Panc1 (cell line): ENCODE measurements around the gene SIL1. TPM values are rescaled to one million over a fixed set of nuclear protein-coding genes. Genes with fewer than 3 reads are reported as not detected.

Experiments used
- ATAC-seq: fragments of 200-7000 bp; cut with Tn5 transposase; 2 replicates; pipeline ENCODE4 v1.9.1; 2020; ENCODE audit warnings: mild to moderate bottlenecking, moderate library complexity
- BruUV-seq: library from RNA; stranded (reverse); fragments of 400-500 nt; replicated peaks from 2 replicates; lab custom pipeline; 2021; lab: Mats Ljungman, UMichigan
- CTCF ChIA-PET: fragments of 300-600 bp; sonication (Branson Sonifier 250); formaldehyde crosslinking; loops from one replicate; lab custom pipeline; 2022; ENCODE audit warnings: antibody characterized with exemption; lab: Charles Lee
- POLR2A ChIA-PET: fragments of 300-600 bp; sonication (Branson Sonifier 250); formaldehyde crosslinking; loops from one replicate; lab custom pipeline; 2022; ENCODE audit warnings: antibody characterized with exemption; lab: Charles Lee
- DNase-seq: peaks from one replicate; pipeline ENCODE4 v3.0.0-alpha.2; 2010; ENCODE audit warnings: low read depth, low spot score
- H3K27ac ChIP-seq: 2 replicates; pipeline ENCODE4 v1.5.1; 2011; ENCODE audit warnings: mild to moderate bottlenecking, low read length, inconsistent platforms
- H3K27me3 ChIP-seq: fragments of 200-500 bp; sonication (Bioruptor generic); 2 replicates; pipeline ENCODE4 v1.6.0; 2014; ENCODE audit warnings: low read length, inconsistent platforms; ENCODE audit not compliant: control insufficient read depth, insufficient read depth
- H3K36me3 ChIP-seq: fragments of 200-500 bp; sonication (Bioruptor generic); 2 replicates; pipeline ENCODE4 v1.5.1; 2014; ENCODE audit warnings: inconsistent platforms, mild to moderate bottlenecking, low read length, moderate library complexity; ENCODE audit not compliant: control insufficient read depth, insufficient read depth
- H3K4me1 ChIP-seq: 2 replicates; pipeline ENCODE4 v1.5.1; 2011; ENCODE audit warnings: inconsistent platforms, mild to moderate bottlenecking, low read length, moderate library complexity; ENCODE audit not compliant: control insufficient read depth, insufficient read depth
- H3K4me3 ChIP-seq, 2 experiments: 2 replicates each; pipeline ENCODE4 v1.5.1; 2011 to 2012; ENCODE audit warnings: low read depth in 2 of 2, low read length in 2 of 2, mild to moderate bottlenecking in 2 of 2, inconsistent platforms in 1 of 2, moderate library complexity in 1 of 2
- H3K9me3 ChIP-seq: fragments of 200-500 bp; sonication (Bioruptor generic); 2 replicates; pipeline ENCODE4 v1.5.1; 2014; ENCODE audit warnings: low read depth, mild to moderate bottlenecking, inconsistent platforms, low read length, moderate library complexity; ENCODE audit not compliant: control insufficient read depth, insufficient read depth
- POLR2AphosphoS5 ChIP-seq: IDR thresholded peaks from 2 replicates; pipeline ENCODE4 v1.6.1; 2012; ENCODE audit warnings: mild to moderate bottlenecking, low read depth, low read length, moderate library complexity
- SIN3A ChIP-seq: IDR thresholded peaks from 2 replicates; pipeline ENCODE4 v1.6.1; 2012; ENCODE audit warnings: low read depth, mild to moderate bottlenecking, low read length, moderate library complexity, borderline replicate concordance; ENCODE audit not compliant: insufficient read depth
- TCF7L2 ChIP-seq: IDR thresholded peaks from 2 replicates; pipeline ENCODE4 v1.6.1; 2011; ENCODE audit warnings: mild to moderate bottlenecking, low read depth, low read length, inconsistent platforms
- in situ Hi-C: cut with HindIII; loops from 2 replicates; pipeline ENCODE4 v1.10.0; 2016; ENCODE audit warnings: low sequenced_read_pairs, low pct_unique_long_range_greater_than_20kb
- intact Hi-C: fragments of 100-400 bp; cut with micrococcal nuclease; formaldehyde crosslinking; loops from one replicate; pipeline ENCODE4 v1.10.0; 2022; ENCODE audit not compliant: unreplicated experiment
- total RNA-seq: library from RNA; stranded (reverse); gene quantifications from one replicate; pipeline ENCODE4 v1.2.1, GENCODE V29; 2021; ENCODE audit not compliant: unreplicated experiment
- TF ChIP-seq, protein P1 (sequence below), 2 experiments: IDR thresholded peaks; 2 replicates each; pipeline ENCODE4 v1.6.1; 2011 to 2012; ENCODE audit warnings: low read depth in 2 of 2, control low read depth in 1 of 2, low read length in 1 of 2, mild to moderate bottlenecking in 1 of 2, moderate library complexity in 1 of 2; ENCODE audit not compliant: insufficient read depth in 1 of 2
- TF ChIP-seq, protein P2 (sequence below): fragments of 450-650 bp; IDR thresholded peaks from 2 replicates; pipeline ENCODE4 v1.5.1; 2017; ENCODE audit warnings: mild to moderate bottlenecking

SIL1 gene
- total RNA-seq, 1 experiment from 2014 or later: 35.4 TPM

DNA sequence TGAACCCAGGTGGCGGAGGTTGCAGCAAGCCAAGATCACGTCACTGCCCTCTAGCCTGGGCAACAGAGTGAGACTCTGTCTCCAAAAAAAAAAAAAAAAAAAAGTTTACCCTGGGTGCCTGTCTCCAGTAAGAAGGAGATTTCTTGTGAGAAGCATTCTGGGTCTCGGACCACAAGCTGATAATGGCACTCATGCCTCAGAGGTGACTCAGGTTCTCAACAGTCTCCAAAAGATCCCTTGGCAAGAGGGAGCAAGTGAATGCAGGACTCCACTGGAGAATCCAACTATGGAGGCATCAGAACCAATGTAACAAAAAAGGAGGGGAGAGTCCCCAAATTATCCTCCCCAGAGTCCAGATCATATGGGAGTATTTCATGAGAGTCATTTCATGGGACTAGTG lies 217.0 kb downstream of the SIL1 start:
- no peak overlapping the region for H3K27ac ChIP-seq
- CTCF ChIA-PET: no interaction called here
- H3K9me3 ChIP-seq: no peaks in the 10 kb centered on the region
- ATAC-seq (no peak), DNase-seq (no peak)
- BruUV-seq: no TSS peak
- TF ChIP-seq POLR2AphosphoS5 (no peak), SIN3A (no peak), TCF7L2 (no peak)
- TF ChIP-seq, protein P1, sequence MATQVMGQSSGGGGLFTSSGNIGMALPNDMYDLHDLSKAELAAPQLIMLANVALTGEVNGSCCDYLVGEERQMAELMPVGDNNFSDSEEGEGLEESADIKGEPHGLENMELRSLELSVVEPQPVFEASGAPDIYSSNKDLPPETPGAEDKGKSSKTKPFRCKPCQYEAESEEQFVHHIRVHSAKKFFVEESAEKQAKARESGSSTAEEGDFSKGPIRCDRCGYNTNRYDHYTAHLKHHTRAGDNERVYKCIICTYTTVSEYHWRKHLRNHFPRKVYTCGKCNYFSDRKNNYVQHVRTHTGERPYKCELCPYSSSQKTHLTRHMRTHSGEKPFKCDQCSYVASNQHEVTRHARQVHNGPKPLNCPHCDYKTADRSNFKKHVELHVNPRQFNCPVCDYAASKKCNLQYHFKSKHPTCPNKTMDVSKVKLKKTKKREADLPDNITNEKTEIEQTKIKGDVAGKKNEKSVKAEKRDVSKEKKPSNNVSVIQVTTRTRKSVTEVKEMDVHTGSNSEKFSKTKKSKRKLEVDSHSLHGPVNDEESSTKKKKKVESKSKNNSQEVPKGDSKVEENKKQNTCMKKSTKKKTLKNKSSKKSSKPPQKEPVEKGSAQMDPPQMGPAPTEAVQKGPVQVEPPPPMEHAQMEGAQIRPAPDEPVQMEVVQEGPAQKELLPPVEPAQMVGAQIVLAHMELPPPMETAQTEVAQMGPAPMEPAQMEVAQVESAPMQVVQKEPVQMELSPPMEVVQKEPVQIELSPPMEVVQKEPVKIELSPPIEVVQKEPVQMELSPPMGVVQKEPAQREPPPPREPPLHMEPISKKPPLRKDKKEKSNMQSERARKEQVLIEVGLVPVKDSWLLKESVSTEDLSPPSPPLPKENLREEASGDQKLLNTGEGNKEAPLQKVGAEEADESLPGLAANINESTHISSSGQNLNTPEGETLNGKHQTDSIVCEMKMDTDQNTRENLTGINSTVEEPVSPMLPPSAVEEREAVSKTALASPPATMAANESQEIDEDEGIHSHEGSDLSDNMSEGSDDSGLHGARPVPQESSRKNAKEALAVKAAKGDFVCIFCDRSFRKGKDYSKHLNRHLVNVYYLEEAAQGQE (IDR thresholded peaks at IDR 0.05; ENCODE audit: insufficient read depth in 1 of 2, low read depth in 2 of 2, low read length in 1 of 2): no peak
- TF ChIP-seq, protein P2, sequence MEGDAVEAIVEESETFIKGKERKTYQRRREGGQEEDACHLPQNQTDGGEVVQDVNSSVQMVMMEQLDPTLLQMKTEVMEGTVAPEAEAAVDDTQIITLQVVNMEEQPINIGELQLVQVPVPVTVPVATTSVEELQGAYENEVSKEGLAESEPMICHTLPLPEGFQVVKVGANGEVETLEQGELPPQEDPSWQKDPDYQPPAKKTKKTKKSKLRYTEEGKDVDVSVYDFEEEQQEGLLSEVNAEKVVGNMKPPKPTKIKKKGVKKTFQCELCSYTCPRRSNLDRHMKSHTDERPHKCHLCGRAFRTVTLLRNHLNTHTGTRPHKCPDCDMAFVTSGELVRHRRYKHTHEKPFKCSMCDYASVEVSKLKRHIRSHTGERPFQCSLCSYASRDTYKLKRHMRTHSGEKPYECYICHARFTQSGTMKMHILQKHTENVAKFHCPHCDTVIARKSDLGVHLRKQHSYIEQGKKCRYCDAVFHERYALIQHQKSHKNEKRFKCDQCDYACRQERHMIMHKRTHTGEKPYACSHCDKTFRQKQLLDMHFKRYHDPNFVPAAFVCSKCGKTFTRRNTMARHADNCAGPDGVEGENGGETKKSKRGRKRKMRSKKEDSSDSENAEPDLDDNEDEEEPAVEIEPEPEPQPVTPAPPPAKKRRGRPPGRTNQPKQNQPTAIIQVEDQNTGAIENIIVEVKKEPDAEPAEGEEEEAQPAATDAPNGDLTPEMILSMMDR: no peak
- in situ Hi-C loops (no loop called here), intact Hi-C loops (no loop called here)
- H3K36me3 ChIP-seq: no peaks in the 10 kb centered on the region
- H3K27me3 ChIP-seq: no peaks in the 10 kb centered on the region
- H3K4me3 ChIP-seq: no peak overlapping the region
- POLR2A ChIA-PET: interaction anchor here (0.7 kb wide), 1 partner anchor 515 kb away, joined by 3 read pairs; no protein-coding TSS in a partner anchor
- no peaks in the 10 kb centered on the region for H3K4me1 ChIP-seq

DNA sequence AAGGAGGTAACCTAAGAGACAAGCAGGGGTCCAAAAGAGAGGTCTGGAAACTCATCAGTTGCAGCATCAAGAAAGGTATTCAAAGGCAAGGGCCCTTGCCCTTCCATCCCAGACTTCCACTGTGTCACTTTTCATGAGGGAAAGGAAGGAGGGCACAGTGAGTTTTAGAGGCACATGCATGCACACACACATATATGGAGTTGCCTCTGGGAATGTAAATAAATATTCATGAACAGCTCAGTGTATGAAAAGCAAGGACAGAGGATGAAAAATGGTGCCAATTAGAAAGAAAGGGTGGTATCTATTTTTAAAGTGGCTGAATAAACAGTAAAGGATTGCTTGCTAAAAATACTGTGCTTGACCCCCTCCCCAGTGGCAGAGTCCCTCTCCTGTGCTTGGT lies 217.7 kb downstream of the SIL1 start:
- ChIA-PET CTCF (no interaction called here), POLR2A (no interaction called here)
- BruUV-seq: no TSS peak
- no peak for TF ChIP-seq POLR2AphosphoS5
- Histone ChIP-seq H3K4me1 (no peaks in the 10 kb centered on the region), H3K36me3 (no peaks in the 10 kb centered on the region), H3K9me3 (no peaks in the 10 kb centered on the region), H3K27ac (no peak overlapping the region), H3K4me3 (no peak overlapping the region), H3K27me3 (no peaks in the 10 kb centered on the region)
- DNase-seq: no peak
- no peak for ATAC-seq
- in situ Hi-C loops (no loop called here), intact Hi-C loops (no loop called here)

GRCh38 chr5:138979684-138980280 lies 218.4 kb downstream of the SIL1 start:
- no peaks in the 10 kb centered on the region for H3K9me3 ChIP-seq
- H3K4me1 ChIP-seq: no peaks in the 10 kb centered on the region
- intact Hi-C loops (no loop called here), in situ Hi-C loops (no loop called here)
- TF ChIP-seq, protein P2: no peak
- H3K27ac ChIP-seq: no peak overlapping the region
- no peak overlapping the region for H3K4me3 ChIP-seq
- POLR2A ChIA-PET: no interaction called here
- H3K36me3 ChIP-seq: no peaks in the 10 kb centered on the region
- ATAC-seq: no peak
- H3K27me3 ChIP-seq: no peaks in the 10 kb centered on the region
- no peak for DNase-seq
- no TSS peak for BruUV-seq
- CTCF ChIA-PET: no interaction called here
